ENCODE results near the gene SUPT3H. TPM values are rescaled to one million over a fixed set of nuclear protein-coding genes. Genes with fewer than 3 reads are reported as not detected.

The SUPT3H gene
- total RNA-seq, 4 donors from 2014 or later, result 0.80 to 12.7 (median 3.0) TPM

DNA sequence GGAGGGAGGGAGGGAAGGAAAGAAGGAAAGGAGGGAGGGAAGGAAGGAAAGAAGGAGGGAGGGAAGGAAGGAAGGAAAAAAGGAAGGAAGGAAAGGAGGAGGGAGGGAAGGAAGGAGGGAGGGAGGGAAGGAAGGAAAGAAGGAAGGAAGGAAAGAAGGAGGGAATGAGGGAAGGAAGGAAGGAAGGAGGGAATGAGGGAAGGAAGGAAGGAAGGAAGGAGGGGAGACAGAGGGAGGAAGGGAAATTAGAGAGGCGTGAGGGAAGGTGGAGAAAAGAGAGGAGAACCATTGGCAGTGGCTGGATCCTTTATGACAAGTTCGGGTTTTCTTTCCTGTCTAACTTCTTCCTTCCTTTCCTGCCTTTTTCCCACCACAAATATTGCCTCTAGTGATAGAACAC, 22.3 kb upstream of the SUPT3H start:
- DNase-seq, result no peak
- Histone ChIP-seq H3K27ac (no peak overlapping the region), H3K36me3 (no peaks in the 10 kb centered on the region), H3K4me3 (no peak overlapping the region), H3K4me1 (no peaks in the 10 kb centered on the region), H3K27me3 (peaks cover 5% of the 10 kb centered on the region), H3K9me3 (no peaks in the 10 kb centered on the region)
- intact Hi-C loops (cut with DNase I; ENCODE audit: low total_unique reads) (no loop called here), in situ Hi-C loops (cut with MboI; ENCODE audit: low pct_ligation_motif_present in 1 of 4, low pct_unique_long_range_greater_than_20kb in 1 of 4, low sequenced_read_pairs in 3 of 4) (loop anchor here in 2 of 4 donors (25.0 kb wide), 1 partner anchor 738 kb away; no protein-coding TSS in a partner anchor)
- no peak for TF ChIP-seq POLR2A (IDR thresholded peaks at IDR 0.05)
- TF ChIP-seq CTCF (IDR thresholded peaks at IDR 0.05), result no peak
- TF ChIP-seq POLR2AphosphoS5 (IDR thresholded peaks at IDR 0.05), result no peak
- no peak for TF ChIP-seq EP300 (IDR thresholded peaks at IDR 0.05; ENCODE audit: low read depth)
- WGBS, 2 donors (ENCODE audit: low coverage in 1 of 2), result 82 to 84% methylated on average over 2 of the region's 2 CpGs

- no peak for TF ChIP-seq POLR2AphosphoS5 (IDR thresholded peaks at IDR 0.05)
- TF ChIP-seq POLR2A (IDR thresholded peaks at IDR 0.05), result no peak
- no peak for TF ChIP-seq CTCF (IDR thresholded peaks at IDR 0.05)
- no peak for TF ChIP-seq EP300 (IDR thresholded peaks at IDR 0.05; ENCODE audit: low read depth)
- H3K27ac ChIP-seq, result no peak overlapping the region
- no peaks in the 10 kb centered on the region for H3K9me3 ChIP-seq
- H3K4me1 ChIP-seq, result no peaks in the 10 kb centered on the region
- H3K36me3 ChIP-seq, result no peaks in the 10 kb centered on the region
- peaks cover 5% of the 10 kb centered on the region for H3K27me3 ChIP-seq
- no peak for DNase-seq
- in situ Hi-C loops (cut with MboI; ENCODE audit: low pct_ligation_motif_present in 1 of 4, low pct_unique_long_range_greater_than_20kb in 1 of 4, low sequenced_read_pairs in 3 of 4), result no loop called here
- H3K4me3 ChIP-seq, result no peak overlapping the region
- 77 to 79% methylated on average over 2 of the region's 2 CpGs for WGBS, 2 donors (ENCODE audit: low coverage in 1 of 2)
- intact Hi-C loops (cut with DNase I; ENCODE audit: low total_unique reads), result no loop called here
These were observed 20.5 kb upstream of the SUPT3H start for GRCh38 chr6:45398075-45398813.

DNA sequence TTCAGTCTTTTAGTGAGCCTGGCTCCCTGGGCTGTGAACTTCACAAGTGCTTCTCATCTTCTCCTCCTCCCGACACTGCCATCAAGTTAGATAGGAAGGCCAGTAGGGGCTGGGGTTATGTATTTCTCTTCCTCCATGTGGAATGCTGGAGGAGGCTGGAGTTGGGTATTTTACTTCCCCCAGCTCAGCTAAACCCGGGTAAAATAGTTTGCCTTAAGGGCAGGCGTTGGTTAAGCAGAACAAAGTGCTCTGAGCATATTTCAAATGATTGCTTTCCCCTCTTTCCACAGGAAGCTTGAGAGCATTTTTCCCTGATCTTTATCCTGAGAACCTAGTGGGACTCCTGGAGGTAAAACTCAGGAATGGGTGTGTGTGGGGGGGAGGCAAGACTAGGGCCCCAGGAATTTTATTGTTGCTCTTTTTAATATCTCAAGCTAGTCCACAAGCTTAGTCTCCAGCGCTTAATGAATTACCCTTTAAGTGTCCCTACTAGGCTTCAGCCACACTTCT, 16.9 kb upstream of the SUPT3H start:
- intact Hi-C loops (cut with DNase I; ENCODE audit: low total_unique reads), result no loop called here
- DNase-seq, result no peak
- Histone ChIP-seq H3K4me3 (no peak overlapping the region), H3K9me3 (no peaks in the 10 kb centered on the region), H3K27ac (no peak overlapping the region), H3K27me3 (no peaks in the 10 kb centered on the region), H3K4me1 (no peaks in the 10 kb centered on the region), H3K36me3 (no peaks in the 10 kb centered on the region)
- TF ChIP-seq POLR2A (IDR thresholded peaks at IDR 0.05), result no peak
- WGBS, 2 donors (ENCODE audit: low coverage in 1 of 2), result 82 to 87% methylated on average over 3 to 4 of the region's 4 CpGs
- in situ Hi-C loops (cut with MboI; ENCODE audit: low pct_ligation_motif_present in 1 of 4, low pct_unique_long_range_greater_than_20kb in 1 of 4, low sequenced_read_pairs in 3 of 4), result no loop called here

- no peak overlapping the region for H3K27ac ChIP-seq
- TF ChIP-seq POLR2AphosphoS5 (IDR thresholded peaks at IDR 0.05) (no peak), CTCF (IDR thresholded peaks at IDR 0.05) (no peak), POLR2A (IDR thresholded peaks at IDR 0.05) (no peak), EP300 (IDR thresholded peaks at IDR 0.05; ENCODE audit: low read depth) (no peak)
- no peaks in the 10 kb centered on the region for H3K9me3 ChIP-seq
- WGBS, 2 donors (ENCODE audit: low coverage in 1 of 2), result 53% methylated on average over 3 of the region's 3 CpGs; no CpG with 5 or more reads in 1 of the 2 donors
- in situ Hi-C loops (cut with MboI; ENCODE audit: low pct_ligation_motif_present in 1 of 4, low pct_unique_long_range_greater_than_20kb in 1 of 4, low sequenced_read_pairs in 3 of 4), result no loop called here
- no peaks in the 10 kb centered on the region for H3K4me1 ChIP-seq
- no peak for DNase-seq
- intact Hi-C loops (cut with DNase I; ENCODE audit: low total_unique reads), result no loop called here
- H3K36me3 ChIP-seq, result no peaks in the 10 kb centered on the region
- H3K27me3 ChIP-seq, result no peaks in the 10 kb centered on the region
- H3K4me3 ChIP-seq, result no peak overlapping the region
These were observed 10.6 kb upstream of the SUPT3H start for GRCh38 chr6:45388328-45388727.

Measured in transverse colon (tissue), 4 donors.